HCT116 (cell line): ENCODE measurements around the gene ZNF692. TPM values are rescaled to one million over a fixed set of nuclear protein-coding genes. Genes with fewer than 3 reads are reported as not detected.

Source experiments
- ATAC-seq: fragments of 200-7000 bp; cut with Tn5 transposase; 2 replicates; pipeline ENCODE4 v1.9.1; 2020; ENCODE audit warnings: mild to moderate bottlenecking, moderate library complexity
- BruUV-seq: library from RNA; stranded (reverse); fragments of 400-500 nt; replicated peaks from 2 replicates; lab custom pipeline; 2021; lab: Mats Ljungman, UMichigan
- CTCF ChIA-PET: fragments of 300-600 bp; sonication (Branson Sonifier 250); formaldehyde crosslinking; loops from one replicate; lab custom pipeline; 2021; ENCODE audit warnings: antibody characterized with exemption; lab: Charles Lee
- POLR2A ChIA-PET: fragments of 300-600, 350-600 bp; sonication (Branson Sonifier 250); formaldehyde crosslinking; loops from one replicate; lab custom pipeline; 2021; ENCODE audit warnings: antibody characterized with exemption; lab: Charles Lee
- RAD21 ChIA-PET, 2 experiments: fragments of 300-600 bp; sonication (Branson Sonifier 250); formaldehyde crosslinking; loops; one replicate each; lab custom pipeline; 2023; ENCODE audit warnings: low total read pairs in 2 of 2; ENCODE audit not compliant: uncharacterized antibody in 2 of 2, unreplicated experiment in 2 of 2, low non-redundant PET in 1 of 2; lab: Charles Lee
- DNase-seq: peaks from one replicate; pipeline ENCODE4 v3.0.0-alpha.2; 2010; ENCODE audit warnings: low read depth, low spot score
- H2AFZ ChIP-seq: fragments of 200-600 bp; shearing (Covaris generic), sonication (generic); 2 replicates; pipeline ENCODE4 v1.6.1; 2017; ENCODE audit warnings: low read depth, mixed run types, mixed read lengths, antibody characterized with exemption, low read length; ENCODE audit not compliant: poor library complexity, severe bottlenecking
- H3K27ac ChIP-seq: 2 replicates; pipeline ENCODE4 v1.5.1; 2012; ENCODE audit warnings: low read depth, low read length
- H3K27me3 ChIP-seq: fragments of 200-600 bp; sonication (generic); 2 replicates; pipeline ENCODE4 v1.6.1; 2016; ENCODE audit warnings: mixed run types, low read length, mixed read lengths; ENCODE audit not compliant: insufficient read depth
- H3K36me3 ChIP-seq, 2 experiments: fragments of 200-500 bp in 1 of 2; fragments of 200-600 bp in 1 of 2; sonication (Bioruptor generic) in 1 of 2; sonication (generic) in 1 of 2; 2 replicates each; pipeline versions ENCODE4 v1.5.1 to v1.6.1; 2014 to 2016; ENCODE audit warnings: low read length in 2 of 2, inconsistent platforms in 1 of 2, mixed read lengths in 1 of 2, mixed run types in 1 of 2; ENCODE audit not compliant: insufficient read depth in 2 of 2, control insufficient read depth in 1 of 2
- H3K4me1 ChIP-seq, 2 experiments: fragments of 200-600 bp in 1 of 2; sonication (generic) in 1 of 2; 2 replicates each; pipeline versions ENCODE4 v1.5.1 to v1.6.1; 2012 to 2017; ENCODE audit warnings: low read length in 2 of 2, inconsistent platforms in 1 of 2, mild to moderate bottlenecking in 1 of 2, mixed read lengths in 1 of 2, mixed run types in 1 of 2, moderate library complexity in 1 of 2; ENCODE audit not compliant: insufficient read depth in 2 of 2, control insufficient read depth in 1 of 2
- H3K4me2 ChIP-seq: fragments of 200-600 bp; sonication (generic); 2 replicates; pipeline ENCODE4 v1.6.1; 2017; ENCODE audit warnings: mixed run types, low read length, mixed read lengths
- H3K4me3 ChIP-seq, 2 experiments: fragments of 200-600 bp in 1 of 2; sonication (generic) in 1 of 2; replicated peaks in 1 of 2; 2 replicates each; pipeline ENCODE4 v1.5.1; 2011 to 2016; ENCODE audit warnings: low read length in 2 of 2, control low read depth in 1 of 2, low read depth in 1 of 2, mild to moderate bottlenecking in 1 of 2, mixed read lengths in 1 of 2, mixed run types in 1 of 2
- H3K79me2 ChIP-seq: fragments of 200-600 bp; sonication (generic); 2 replicates; pipeline ENCODE4 v1.6.1; 2017; ENCODE audit warnings: mild to moderate bottlenecking, mixed run types, low read length, moderate library complexity, mixed read lengths; ENCODE audit not compliant: insufficient read depth
- H3K9ac ChIP-seq: fragments of 200-600 bp; sonication (generic); 2 replicates; pipeline ENCODE4 v1.6.1; 2016; ENCODE audit warnings: low read length, mixed read lengths
- H3K9me2 ChIP-seq: fragments of 200-600 bp; sonication (generic), shearing (Covaris generic); 2 replicates; pipeline ENCODE4 v1.6.1; 2017; ENCODE audit warnings: mixed run types, mild to moderate bottlenecking, moderate library complexity; ENCODE audit not compliant: insufficient read depth
- H3K9me3 ChIP-seq, 2 experiments: fragments of 200-500 bp in 1 of 2; fragments of 200-600 bp in 1 of 2; sonication (Bioruptor generic) in 1 of 2; sonication (generic) in 1 of 2; 2 replicates each; pipeline ENCODE4 v1.6.1; 2014 to 2017; ENCODE audit warnings: low read length in 2 of 2, mixed read lengths in 2 of 2, inconsistent platforms in 1 of 2, low read depth in 1 of 2, mild to moderate bottlenecking in 1 of 2, mixed run types in 1 of 2, moderate library complexity in 1 of 2; ENCODE audit not compliant: control insufficient read depth in 1 of 2, insufficient read depth in 1 of 2
- H4K20me1 ChIP-seq: fragments of 200-600 bp; sonication (generic), shearing (Covaris generic); 2 replicates; pipeline ENCODE4 v1.6.1; 2017; ENCODE audit warnings: mixed run types, mild to moderate bottlenecking, moderate library complexity; ENCODE audit not compliant: insufficient read depth
- CEBPB ChIP-seq: IDR thresholded peaks from 2 replicates; pipeline ENCODE4 v1.6.1; 2012; ENCODE audit warnings: low read depth
- EGR1 ChIP-seq: IDR thresholded peaks from 2 replicates; pipeline ENCODE4 v1.6.1; 2012; ENCODE audit warnings: low read depth
- ELF1 ChIP-seq: IDR thresholded peaks from 2 replicates; pipeline ENCODE4 v1.6.1; 2012; ENCODE audit warnings: low read depth, borderline replicate concordance
- FOSL1 ChIP-seq: IDR thresholded peaks from 2 replicates; pipeline ENCODE4 v1.6.1; 2012; ENCODE audit warnings: low read depth
- JUND ChIP-seq: IDR thresholded peaks from 2 replicates; pipeline ENCODE4 v1.6.1; 2012
- POLR2A ChIP-seq: IDR thresholded peaks from 2 replicates; pipeline ENCODE4 v1.7.0; 2011; ENCODE audit warnings: borderline replicate concordance; ENCODE audit not compliant: insufficient read depth, insufficient read length; ENCODE audit errors: extremely low read depth
- SP1 ChIP-seq: IDR thresholded peaks from 2 replicates; pipeline ENCODE4 v1.6.1; 2012; ENCODE audit warnings: low read depth
- SRF ChIP-seq: IDR thresholded peaks from 2 replicates; pipeline ENCODE4 v1.6.1; 2012; ENCODE audit warnings: low read depth
- ZNF274 ChIP-seq: fragments of 200-500 bp; sonication (Bioruptor generic); IDR thresholded peaks from 2 replicates; pipeline ENCODE4 v1.6.1; 2014; ENCODE audit warnings: mild to moderate bottlenecking, low read depth, low read length, inconsistent platforms
- intact Hi-C: fragments of 100-400 bp; cut with micrococcal nuclease; formaldehyde crosslinking; loops from 2 replicates; pipeline ENCODE4 v1.10.0; 2022
- total RNA-seq: library from RNA; stranded (reverse); gene quantifications from one replicate; pipeline ENCODE4 v1.2.1, GENCODE V29; 2021; ENCODE audit not compliant: unreplicated experiment
- TF ChIP-seq, protein P1 (sequence below): IDR thresholded peaks from 2 replicates; pipeline ENCODE4 v1.6.1; 2012
- TF ChIP-seq, protein P2 (sequence below): IDR thresholded peaks from 2 replicates; pipeline ENCODE4 v1.6.1; 2012

Gene ZNF692
- total RNA-seq, 1 experiment from 2014 or later = 76.2 TPM

DNA sequence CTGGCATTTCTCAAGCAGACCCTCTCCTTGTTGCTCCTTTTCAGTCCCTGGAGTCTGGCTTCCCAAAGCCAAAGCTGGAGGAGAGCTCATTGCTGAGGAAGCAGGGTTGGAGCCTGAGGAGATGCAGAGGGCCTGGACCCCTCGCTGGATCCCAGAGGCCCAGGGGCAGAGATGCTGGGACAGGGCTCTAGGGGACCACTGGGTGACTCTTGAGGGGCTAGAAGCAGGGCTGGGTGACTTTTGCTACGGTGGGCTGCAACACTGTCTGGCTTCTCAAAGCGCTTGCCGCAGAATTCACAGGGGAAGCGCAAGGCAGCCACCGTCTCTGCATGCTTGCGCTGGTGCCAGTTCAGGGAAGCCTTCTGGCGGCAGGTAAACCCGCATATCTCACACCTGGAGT, 8.8 kb downstream of the ZNF692 start (continued):
- TF ChIP-seq, protein P1, sequence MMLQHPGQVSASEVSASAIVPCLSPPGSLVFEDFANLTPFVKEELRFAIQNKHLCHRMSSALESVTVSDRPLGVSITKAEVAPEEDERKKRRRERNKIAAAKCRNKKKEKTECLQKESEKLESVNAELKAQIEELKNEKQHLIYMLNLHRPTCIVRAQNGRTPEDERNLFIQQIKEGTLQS = no peak
- no peak for TF ChIP-seq FOSL1
- TF ChIP-seq EGR1 = no peak
- TF ChIP-seq ELF1 = no peak
- TF ChIP-seq ZNF274 = no peak
- no peak for TF ChIP-seq CEBPB
- no peak for TF ChIP-seq SP1
- TF ChIP-seq, all 23 proteins: peak for 0

DNA sequence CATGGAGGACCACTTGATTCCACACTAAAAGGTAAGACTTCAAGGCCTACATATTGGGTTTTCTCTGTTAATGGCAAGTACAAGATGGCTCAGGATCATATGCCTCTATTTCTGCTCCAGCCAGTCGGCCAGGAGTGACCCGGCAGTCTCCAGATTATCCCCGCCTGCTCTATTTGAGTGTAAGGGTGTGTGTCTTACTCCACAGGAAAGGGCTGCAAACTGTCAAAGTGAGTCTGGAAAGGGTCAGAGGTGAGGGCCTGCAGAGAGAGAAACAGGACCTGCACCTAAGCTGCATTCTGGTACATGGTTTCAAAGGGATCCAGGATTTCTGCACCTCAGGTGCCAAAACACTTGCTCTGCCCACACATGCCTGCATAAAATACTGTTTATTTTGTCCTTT, 9.2 kb downstream of the ZNF692 start:
- Histone ChIP-seq H2AFZ (no peak overlapping the region), H3K9ac (no peak overlapping the region), H3K9me3 (no peaks in the 10 kb centered on the region), H3K27me3 (no peaks in the 10 kb centered on the region), H3K4me3 (no peak overlapping the region), H3K79me2 (peaks cover 4% of the 10 kb centered on the region; the same call in 1 of the 2 replicates), H3K4me2 (no peak overlapping the region), H3K9me2 (no peaks in the 10 kb centered on the region), H3K4me1 (no peaks in the 10 kb centered on the region), H3K27ac (no peak overlapping the region), H4K20me1 (no peaks in the 10 kb centered on the region), H3K36me3 (peaks cover 11 to 40% of the 10 kb centered on the region in 2 experiments; a peak in 3 of 4 replicates)
- no peak for ATAC-seq
- BruUV-seq = no TSS peak
- RAD21 ChIA-PET = no interaction called here
- POLR2A ChIA-PET = no interaction called here
- CTCF ChIA-PET = no interaction called here
- TF ChIP-seq, protein P2, sequence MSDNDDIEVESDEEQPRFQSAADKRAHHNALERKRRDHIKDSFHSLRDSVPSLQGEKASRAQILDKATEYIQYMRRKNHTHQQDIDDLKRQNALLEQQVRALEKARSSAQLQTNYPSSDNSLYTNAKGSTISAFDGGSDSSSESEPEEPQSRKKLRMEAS = no peak
- TF ChIP-seq POLR2A (no peak), JUND (0 out of 2 replicates have a peak, but pooled peaks have one; percentile 21), ZNF274 (no peak), CEBPB (no peak), SRF (no peak)
- intact Hi-C loops = no loop called here
- no peak for DNase-seq
